B cell (primary cell): Measurements from ENCODE around the gene KRR1. TPM values are rescaled to one million over a fixed set of nuclear protein-coding genes. Genes with fewer than 3 reads are reported as not detected.
A peak's percentile ranks its signal among the peaks of the same experiment; 100 is the strongest.

Experiments used
- ATAC-seq: fragments of 200-7000 bp; cut with Tn5 transposase; one replicate; pipeline ENCODE4 v1.10.0; 2021; ENCODE audit warnings: low read depth, mild to moderate bottlenecking, moderate number of reproducible peaks, moderate library complexity
- CTCF ChIA-PET: fragments of 350-600 bp; sonication (Branson Sonifier 250); formaldehyde crosslinking; loops from one replicate; lab custom pipeline; 2021; ENCODE audit warnings: antibody characterized with exemption, inconsistent platforms; lab: Charles Lee
- POLR2A ChIA-PET: fragments of 350-600 bp; sonication (Branson Sonifier 250); formaldehyde crosslinking; loops from one replicate; lab custom pipeline; 2021; ENCODE audit warnings: antibody characterized with exemption; lab: Charles Lee
- DNase-seq: peaks from one replicate; pipeline ENCODE4 v3.0.0; 2013
- H2AFZ ChIP-seq: 2 replicates; pipeline ENCODE4 v1.6.1; 2012; ENCODE audit warnings: mild to moderate bottlenecking, low read depth, low read length; ENCODE audit not compliant: insufficient read depth, poor library complexity, severe bottlenecking
- H3K27ac ChIP-seq, 2 donors: 1 replicate in 1 of 2; 2 replicates in 1 of 2; pipeline ENCODE4 v1.5.1; 2012 to 2013; ENCODE audit warnings: low read length in 2 of 2, mild to moderate bottlenecking in 2 of 2, moderate library complexity in 1 of 2
- H3K27me3 ChIP-seq, 4 experiments: fragments of 200-600 bp in 1 of 4; sonication (generic) in 1 of 4; replicated peaks in 1 of 4; 1 replicate in 2 of 4; 2 replicates in 2 of 4; pipeline versions ENCODE4 v1.6.1 to v1.7.0; 2013 to 2016; ENCODE audit warnings: low read length in 3 of 4, mild to moderate bottlenecking in 2 of 4, mixed read lengths in 1 of 4, moderate library complexity in 1 of 4; ENCODE audit not compliant: insufficient read depth in 4 of 4, control insufficient read depth in 3 of 4; ENCODE audit errors: control extremely low read depth in 1 of 4
- H3K36me3 ChIP-seq, 2 experiments: replicated peaks in 1 of 2; 1 replicate in 1 of 2; 2 replicates in 1 of 2; pipeline versions ENCODE4 v1.6.1 to v1.7.1; 2013; ENCODE audit warnings: low read length in 1 of 2; ENCODE audit not compliant: insufficient read depth in 2 of 2, control insufficient read depth in 1 of 2; ENCODE audit errors: control extremely low read depth in 1 of 2, extremely low read depth in 1 of 2
- H3K4me1 ChIP-seq, 2 donors: fragments of 200-600 bp in 1 of 2; sonication (generic) in 1 of 2; 1 replicate in 1 of 2; 2 replicates in 1 of 2; pipeline versions ENCODE4 v1.5.1 to v1.6.1; 2013 to 2017; ENCODE audit warnings: low read length in 2 of 2; ENCODE audit not compliant: control insufficient read depth in 2 of 2, insufficient read depth in 2 of 2
- H3K4me2 ChIP-seq: replicated peaks from 2 replicates; pipeline ENCODE3; 2012; ENCODE audit warnings: mild to moderate bottlenecking, low read depth, low read length; ENCODE audit not compliant: poor library complexity, severe bottlenecking
- H3K4me3 ChIP-seq, 5 experiments: fragments of 200-600 bp in 1 of 5; sonication (generic) in 1 of 5; 1 replicate in 3 of 5; 2 replicates in 2 of 5; pipeline versions ENCODE4 v1.5.1 to v1.7.0; 2011 to 2016; ENCODE audit warnings: low read length in 4 of 5, mild to moderate bottlenecking in 4 of 5, low read depth in 2 of 5, control low read depth in 1 of 5, moderate library complexity in 1 of 5; ENCODE audit not compliant: insufficient read depth in 1 of 5; ENCODE audit errors: control extremely low read depth in 1 of 5, extremely low read depth in 1 of 5
- H3K79me2 ChIP-seq: fragments of 200-600 bp; sonication (generic); one replicate; pipeline ENCODE4 v1.6.0; 2016; ENCODE audit warnings: low read length; ENCODE audit not compliant: control insufficient read depth, insufficient read depth
- H3K9ac ChIP-seq: fragments of 200-600 bp; sonication (generic); 2 replicates; pipeline ENCODE4 v1.6.1; 2017; ENCODE audit warnings: mild to moderate bottlenecking, low read length, moderate library complexity
- H3K9me3 ChIP-seq, 3 donors: one replicate each; pipeline versions ENCODE4 v1.6.1 to v1.7.1; 2013; ENCODE audit warnings: low read length in 2 of 3; ENCODE audit not compliant: control insufficient read depth in 2 of 3, insufficient read depth in 1 of 3; ENCODE audit errors: control extremely low read depth in 1 of 3
- H4K20me1 ChIP-seq: 2 replicates; pipeline ENCODE4 v1.6.0; 2012; ENCODE audit warnings: mild to moderate bottlenecking, low read length; ENCODE audit not compliant: insufficient read depth, control insufficient read depth, poor library complexity, severe bottlenecking
- H3K27ac Mint-ChIP-seq: one replicate; pipeline ENCODE4 v1.8.0; 2021; ENCODE audit warnings: mixed read lengths
- H3K27me3 Mint-ChIP-seq: one replicate; pipeline ENCODE4 v1.8.0; 2021; ENCODE audit warnings: mixed read lengths
- H3K4me1 Mint-ChIP-seq: one replicate; pipeline ENCODE4 v1.8.0; 2021; ENCODE audit warnings: mixed read lengths
- H3K4me3 Mint-ChIP-seq: one replicate; pipeline ENCODE4 v1.8.0; 2021; ENCODE audit warnings: mixed read lengths
- H3K9me3 Mint-ChIP-seq: one replicate; pipeline ENCODE4 v1.8.0; 2022; ENCODE audit warnings: mixed read lengths; ENCODE audit not compliant: insufficient read depth
- CTCF ChIP-seq: fragments of 200-600 bp; IDR thresholded peaks from one replicate; pipeline ENCODE4 v1.8.0; 2022; ENCODE audit warnings: antibody characterized with exemption, mild to moderate bottlenecking
- EZH2 ChIP-seq: IDR thresholded peaks from 2 replicates; pipeline ENCODE4 v1.6.1; 2012; ENCODE audit warnings: borderline replicate concordance, low read depth, mild to moderate bottlenecking, moderate library complexity, low read length; ENCODE audit not compliant: insufficient read depth, poor library complexity, severe bottlenecking
- WGBS: methylation state at CpG from one replicate; pipeline ENCODE4 v1.1.5; 2013; ENCODE audit warnings: missing lambda C conversion rate; ENCODE audit not compliant: insufficient coverage; 5-methylcytosine and 5-hydroxymethylcytosine counted together
- intact Hi-C: fragments of 100-400 bp; cut with micrococcal nuclease; formaldehyde crosslinking; loops from one replicate; pipeline ENCODE4 v1.10.0; 2022
- polyA plus RNA-seq: library from polyadenylated mRNA; depleted of rRNA; stranded (reverse); fragments of >200 nt; gene quantifications from 2 replicates; pipeline ENCODE4 v1.2.3, GENCODE V29; 2012
- total RNA-seq, 2 donors: library from RNA; stranded (reverse); fragments of 120-200 nt in 1 of 2; gene quantifications; 1 replicate in 1 of 2; 2 replicates in 1 of 2; pipeline versions ENCODE4 v1.2.3 to v1.2.4, GENCODE V29; 2013 to 2022

Gene KRR1
- total and polyA plus RNA-seq, 2 donors (not counting 1 experiment from before 2014, with no cell fraction given): 16.3 to 87.7 TPM

DNA sequence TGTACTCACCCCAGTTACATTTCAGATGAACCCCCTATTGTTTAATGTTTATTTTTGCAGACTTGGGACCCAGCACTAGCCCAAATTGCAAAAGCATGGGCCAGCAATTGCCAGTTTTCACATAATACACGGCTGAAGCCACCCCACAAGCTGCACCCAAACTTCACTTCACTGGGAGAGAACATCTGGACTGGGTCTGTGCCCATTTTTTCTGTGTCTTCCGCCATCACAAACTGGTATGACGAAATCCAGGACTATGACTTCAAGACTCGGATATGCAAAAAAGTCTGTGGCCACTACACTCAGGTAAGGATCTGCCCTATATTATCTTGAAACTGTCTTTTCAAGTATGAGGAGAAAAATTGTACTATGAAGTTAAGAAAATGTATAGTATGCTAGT is 29.6 kb downstream of the KRR1 start:
- H3K9me3 ChIP-seq: no peaks in the 10 kb centered on the region
- intact Hi-C loops: loop anchor here (1.0 to 5.0 kb wide), 6 partner anchors 45 to 1281 kb away; partner anchors contain the start of genes GLIPR1L2 and OSBPL8
- ATAC-seq: no peak
- Mint-ChIP-seq H3K4me1 (peaks cover 77% of the 10 kb centered on the region), H3K4me3 (peak overlapping the region; percentile 98), H3K27me3 (no peaks in the 10 kb centered on the region), H3K9me3 (no peaks in the 10 kb centered on the region), H3K27ac (peak overlapping the region; percentile 99)
- POLR2A ChIA-PET: interaction anchor here (1.0 to 2.5 kb wide), 2 partner anchors 19 to 91 kb away, joined by 3 to 9 read pairs; partner anchors contain the start of gene GLIPR1L2
- H3K36me3 ChIP-seq: peaks cover 2 to 27% of the 10 kb centered on the region in 2 experiments
- H3K9ac ChIP-seq: peak overlapping the region; percentile 74
- H4K20me1 ChIP-seq: no peaks in the 10 kb centered on the region
- peak overlapping the region; percentile 66 to 98 (median 80) for H3K4me3 ChIP-seq
- H3K4me2 ChIP-seq: peak overlapping the region; percentile 73
- peaks cover 64 to 67% of the 10 kb centered on the region in 2 donors for H3K4me1 ChIP-seq
- peaks cover 57% of the 10 kb centered on the region for H3K79me2 ChIP-seq
- 21% methylated on average over 3 of the region's 4 CpGs for WGBS
- H2AFZ ChIP-seq: peak overlapping the region; percentile 9
- CTCF ChIA-PET: interaction anchor here (1.1 to 10.9 kb wide), 8 partner anchors 7 to 147 kb away, joined by 4 to 124 read pairs (median 20); partner anchors contain the start of genes GLIPR1L1, GLIPR1L2 and KRR1
- peak overlapping the region; percentile 75 to 79 for H3K27ac ChIP-seq
- TF ChIP-seq EZH2 (no peak), CTCF (no peak)
- peak; percentile 27 for DNase-seq
- no peaks in the 10 kb centered on the region for H3K27me3 ChIP-seq
